Panc1 (cell line): Measurements from ENCODE around the gene SYCE1L. TPM values are rescaled to one million over a fixed set of nuclear protein-coding genes. Genes with fewer than 3 reads are reported as not detected.

ENCODE experiments used
- ATAC-seq: fragments of 200-7000 bp; cut with Tn5 transposase; 2 replicates; pipeline ENCODE4 v1.9.1; 2020; ENCODE audit warnings: mild to moderate bottlenecking, moderate library complexity
- BruUV-seq: library from RNA; stranded (reverse); fragments of 400-500 nt; replicated peaks from 2 replicates; lab custom pipeline; 2021; lab: Mats Ljungman, UMichigan
- CTCF ChIA-PET: fragments of 300-600 bp; sonication (Branson Sonifier 250); formaldehyde crosslinking; loops from one replicate; lab custom pipeline; 2022; ENCODE audit warnings: antibody characterized with exemption; lab: Charles Lee
- POLR2A ChIA-PET: fragments of 300-600 bp; sonication (Branson Sonifier 250); formaldehyde crosslinking; loops from one replicate; lab custom pipeline; 2022; ENCODE audit warnings: antibody characterized with exemption; lab: Charles Lee
- DNase-seq: peaks from one replicate; pipeline ENCODE4 v3.0.0-alpha.2; 2010; ENCODE audit warnings: low read depth, low spot score
- H3K27ac ChIP-seq: 2 replicates; pipeline ENCODE4 v1.5.1; 2011; ENCODE audit warnings: mild to moderate bottlenecking, low read length, inconsistent platforms
- H3K27me3 ChIP-seq: fragments of 200-500 bp; sonication (Bioruptor generic); 2 replicates; pipeline ENCODE4 v1.6.0; 2014; ENCODE audit warnings: low read length, inconsistent platforms; ENCODE audit not compliant: control insufficient read depth, insufficient read depth
- H3K36me3 ChIP-seq: fragments of 200-500 bp; sonication (Bioruptor generic); 2 replicates; pipeline ENCODE4 v1.5.1; 2014; ENCODE audit warnings: inconsistent platforms, mild to moderate bottlenecking, low read length, moderate library complexity; ENCODE audit not compliant: control insufficient read depth, insufficient read depth
- H3K4me1 ChIP-seq: 2 replicates; pipeline ENCODE4 v1.5.1; 2011; ENCODE audit warnings: inconsistent platforms, mild to moderate bottlenecking, low read length, moderate library complexity; ENCODE audit not compliant: control insufficient read depth, insufficient read depth
- H3K4me3 ChIP-seq, 2 experiments: 2 replicates each; pipeline ENCODE4 v1.5.1; 2011 to 2012; ENCODE audit warnings: low read depth in 2 of 2, low read length in 2 of 2, mild to moderate bottlenecking in 2 of 2, inconsistent platforms in 1 of 2, moderate library complexity in 1 of 2
- H3K9me3 ChIP-seq: fragments of 200-500 bp; sonication (Bioruptor generic); 2 replicates; pipeline ENCODE4 v1.5.1; 2014; ENCODE audit warnings: low read depth, mild to moderate bottlenecking, inconsistent platforms, low read length, moderate library complexity; ENCODE audit not compliant: control insufficient read depth, insufficient read depth
- CTCF ChIP-seq: fragments of 450-650 bp; IDR thresholded peaks from 2 replicates; pipeline ENCODE4 v1.5.1; 2017; ENCODE audit warnings: mild to moderate bottlenecking
- POLR2AphosphoS5 ChIP-seq: IDR thresholded peaks from 2 replicates; pipeline ENCODE4 v1.6.1; 2012; ENCODE audit warnings: mild to moderate bottlenecking, low read depth, low read length, moderate library complexity
- REST ChIP-seq, 2 experiments: IDR thresholded peaks; 2 replicates each; pipeline ENCODE4 v1.6.1; 2011 to 2012; ENCODE audit warnings: low read depth in 2 of 2, control low read depth in 1 of 2, low read length in 1 of 2, mild to moderate bottlenecking in 1 of 2, moderate library complexity in 1 of 2; ENCODE audit not compliant: insufficient read depth in 1 of 2
- SIN3A ChIP-seq: IDR thresholded peaks from 2 replicates; pipeline ENCODE4 v1.6.1; 2012; ENCODE audit warnings: low read depth, mild to moderate bottlenecking, low read length, moderate library complexity, borderline replicate concordance; ENCODE audit not compliant: insufficient read depth
- TCF7L2 ChIP-seq: IDR thresholded peaks from 2 replicates; pipeline ENCODE4 v1.6.1; 2011; ENCODE audit warnings: mild to moderate bottlenecking, low read depth, low read length, inconsistent platforms
- in situ Hi-C: cut with HindIII; loops from 2 replicates; pipeline ENCODE4 v1.10.0; 2016; ENCODE audit warnings: low sequenced_read_pairs, low pct_unique_long_range_greater_than_20kb
- intact Hi-C: fragments of 100-400 bp; cut with micrococcal nuclease; formaldehyde crosslinking; loops from one replicate; pipeline ENCODE4 v1.10.0; 2022; ENCODE audit not compliant: unreplicated experiment
- total RNA-seq: library from RNA; stranded (reverse); gene quantifications from one replicate; pipeline ENCODE4 v1.2.1, GENCODE V29; 2021; ENCODE audit not compliant: unreplicated experiment

The SYCE1L gene
- total RNA-seq, 1 experiment from 2014 or later: 4.5 TPM

- no peaks in the 10 kb centered on the region for H3K27me3 ChIP-seq
- peaks cover 9% of the 10 kb centered on the region; the same call in 1 of the 2 replicates for H3K36me3 ChIP-seq
- 0 out of 2 replicates have a peak, but pooled peaks cover 6% of the 10 kb centered on the region for H3K4me1 ChIP-seq
- intact Hi-C loops (no loop called here), in situ Hi-C loops (no loop called here)
- TF ChIP-seq POLR2AphosphoS5 (peak; percentile 47; the same call in 1 of the 2 replicates), REST (IDR thresholded peaks at IDR 0.05; ENCODE audit: insufficient read depth in 1 of 2, low read depth in 2 of 2, low read length in 1 of 2) (no peak), CTCF (no peak), TCF7L2 (no peak), SIN3A (0 out of 2 replicates have a peak, but pooled peaks have one; percentile 37)
- ChIA-PET CTCF (no interaction called here), POLR2A (interaction anchor here (0.6 kb wide), 1 partner anchor 1640 kb away, joined by 3 read pairs; no protein-coding TSS in a partner anchor)
- BruUV-seq: no TSS peak
- peak within 1 kb of the TSS; percentile 91 for H3K27ac ChIP-seq
- ATAC-seq (peak; percentile 98), DNase-seq (peak; percentile 94)
- H3K4me3 ChIP-seq: peak within 1 kb of the TSS; percentile 97 to 98
- H3K9me3 ChIP-seq: no peaks in the 10 kb centered on the region
Observed at GRCh38 chr16:77190478-77191258, 8.5 kb upstream of the SYCE1L start, which contains the start of gene MON1B. Gene MON1B, plus strand, starts transcription at chr16:77191190. Its CDS starts 296 bp downstream, at chr16:77191486.

- ChIA-PET POLR2A (interaction anchor here (0.6 kb wide), 1 partner anchor 1640 kb away, joined by 3 read pairs; no protein-coding TSS in a partner anchor), CTCF (no interaction called here)
- H3K27ac ChIP-seq: peak overlapping the region; percentile 91
- intact Hi-C loops (no loop called here), in situ Hi-C loops (no loop called here)
- TSS peak; percentile 93 for BruUV-seq
- H3K4me3 ChIP-seq: peak overlapping the region; percentile 97 to 98
- H3K9me3 ChIP-seq: no peaks in the 10 kb centered on the region
- 0 out of 2 replicates have a peak, but pooled peaks cover 6% of the 10 kb centered on the region for H3K4me1 ChIP-seq
- no peaks in the 10 kb centered on the region for H3K27me3 ChIP-seq
- DNase-seq (no peak), ATAC-seq (no peak)
- H3K36me3 ChIP-seq: peaks cover 9% of the 10 kb centered on the region; the same call in 1 of the 2 replicates
- TF ChIP-seq POLR2AphosphoS5 (peak; percentile 12; the same call in 1 of the 2 replicates), TCF7L2 (no peak)
Observed at GRCh38 chr16:77191259-77191969, 7.8 kb upstream of the SYCE1L start.
